K562 (cell line): ENCODE results near the gene ATP6V0C. TPM values are rescaled to one million over a fixed set of nuclear protein-coding genes. Genes with fewer than 3 reads are reported as not detected.

Experiments used
- ARHGAP35 ChIP-seq: fragments of 450-650 bp; IDR thresholded peaks from 2 replicates; pipeline ENCODE4 v1.6.1; 2018; ENCODE audit not compliant: partially characterized antibody
- BMI1 ChIP-seq: fragments of 150-350 bp; IDR thresholded peaks from 2 replicates; pipeline ENCODE4 v1.6.1; 2014; ENCODE audit warnings: low read length
- CTBP1 ChIP-seq: fragments of 450-650 bp; IDR thresholded peaks from 2 replicates; pipeline ENCODE4 v1.6.1; 2016; ENCODE audit warnings: borderline replicate concordance
- MEF2D ChIP-seq: conservative IDR thresholded peaks from 2 replicates; pipeline ENCODE4 v1.6.1; 2016; ENCODE audit warnings: low read depth, missing genetic modification characterization, missing compliant biosample characterization
- NCOA1 ChIP-seq: fragments of 450-650 bp; IDR thresholded peaks from 2 replicates; pipeline ENCODE4 v1.6.1; 2016; ENCODE audit warnings: low read depth
- NEUROD1 ChIP-seq: fragments of 150-350 bp; IDR thresholded peaks from 2 replicates; pipeline ENCODE4 v1.6.1; 2014; ENCODE audit warnings: borderline replicate concordance, low read length, low read depth; ENCODE audit not compliant: partially characterized antibody
- SOX6 ChIP-seq: fragments of 450-650 bp; IDR thresholded peaks from 2 replicates; pipeline ENCODE4 v1.6.1; 2014; ENCODE audit warnings: mild to moderate bottlenecking
- ZFX ChIP-seq: sonication (generic); formaldehyde crosslinking; IDR thresholded peaks from 2 replicates; pipeline ENCODE4 v1.8.0; 2022; ENCODE audit warnings: mild to moderate bottlenecking, missing genetic modification reagents, moderate library complexity
- ZNF778 ChIP-seq: fragments of 450-650 bp; formaldehyde crosslinking; IDR thresholded peaks from 2 replicates; pipeline ENCODE4 v1.4.0; 2020; ENCODE audit warnings: mild to moderate bottlenecking, moderate library complexity
- polyA plus RNA-seq, 8 experiments: library from polyadenylated mRNA; depleted of rRNA in 4 of 8; stranded (reverse) in 5 of 8; unstranded in 3 of 8; fragments of >200 nt; fragmentation: Nextera tagmentation in 2 of 8; fragmentation: Illumina TruSeq in 1 of 8; extraction: Ambion mirVana in 2 of 8; extraction: Trizol in 1 of 8; gene quantifications; 2 replicates each; pipeline versions ENCODE4 v1.2.1 to v1.2.3, GENCODE V29; 2011 to 2014; ENCODE audit warnings: inconsistent platforms in 1 of 8, missing spikeins in 1 of 8
- total RNA-seq, 7 experiments: library from RNA; depleted of rRNA in 6 of 7; stranded (reverse); fragments of >200 nt in 6 of 7; fragmentation: Illumina TruSeq in 2 of 7; extraction: Trizol in 2 of 7; gene quantifications; 2 replicates each; pipeline versions ENCODE4 v1.2.1 to v1.2.3, GENCODE V29; 2011 to 2021; ENCODE audit warnings: low replicate concordance in 1 of 7
- TF ChIP-seq, protein P1 (sequence below): fragments of 200-800 bp; sonication (Bioruptor generic); IDR thresholded peaks from 2 replicates; pipeline ENCODE4 v1.6.1; 2017; ENCODE audit warnings: missing genetic modification characterization, missing compliant biosample characterization
- TF ChIP-seq, protein P2 (sequence below), 2 experiments: fragments of 450-650 bp; formaldehyde crosslinking in 1 of 2; IDR thresholded peaks; 2 replicates each; pipeline versions ENCODE4 v1.4.0 to v1.6.1; 2014 to 2020; ENCODE audit warnings: mild to moderate bottlenecking in 2 of 2, borderline replicate concordance in 1 of 2, low read depth in 1 of 2
- TF ChIP-seq, protein P3 (sequence below), 3 experiments: fragments of 200-800 bp in 1 of 3; sonication (Bioruptor generic) in 1 of 3; sonication (generic) in 1 of 3; formaldehyde crosslinking in 1 of 3; IDR thresholded peaks; 2 replicates each; pipeline versions ENCODE4 v1.6.1 to v1.8.0; 2016 to 2022; ENCODE audit warnings: mild to moderate bottlenecking in 2 of 3, missing compliant biosample characterization in 2 of 3, missing genetic modification characterization in 2 of 3, missing genetic modification reagents in 1 of 3
- TF ChIP-seq, protein P4 (sequence below): IDR thresholded peaks from 2 replicates; pipeline ENCODE4 v1.6.1; 2011; ENCODE audit warnings: borderline replicate concordance, low read depth, mild to moderate bottlenecking, moderate library complexity, low read length; ENCODE audit not compliant: insufficient read depth, poor library complexity, severe bottlenecking

ATP6V0C gene
- total and polyA plus RNA-seq, 9 of the 15 experiments (the other 6 are each of a cell fraction or from before 2014, with no cell fraction given) = 2.9 to 228 (median 22.7) TPM

DNA sequence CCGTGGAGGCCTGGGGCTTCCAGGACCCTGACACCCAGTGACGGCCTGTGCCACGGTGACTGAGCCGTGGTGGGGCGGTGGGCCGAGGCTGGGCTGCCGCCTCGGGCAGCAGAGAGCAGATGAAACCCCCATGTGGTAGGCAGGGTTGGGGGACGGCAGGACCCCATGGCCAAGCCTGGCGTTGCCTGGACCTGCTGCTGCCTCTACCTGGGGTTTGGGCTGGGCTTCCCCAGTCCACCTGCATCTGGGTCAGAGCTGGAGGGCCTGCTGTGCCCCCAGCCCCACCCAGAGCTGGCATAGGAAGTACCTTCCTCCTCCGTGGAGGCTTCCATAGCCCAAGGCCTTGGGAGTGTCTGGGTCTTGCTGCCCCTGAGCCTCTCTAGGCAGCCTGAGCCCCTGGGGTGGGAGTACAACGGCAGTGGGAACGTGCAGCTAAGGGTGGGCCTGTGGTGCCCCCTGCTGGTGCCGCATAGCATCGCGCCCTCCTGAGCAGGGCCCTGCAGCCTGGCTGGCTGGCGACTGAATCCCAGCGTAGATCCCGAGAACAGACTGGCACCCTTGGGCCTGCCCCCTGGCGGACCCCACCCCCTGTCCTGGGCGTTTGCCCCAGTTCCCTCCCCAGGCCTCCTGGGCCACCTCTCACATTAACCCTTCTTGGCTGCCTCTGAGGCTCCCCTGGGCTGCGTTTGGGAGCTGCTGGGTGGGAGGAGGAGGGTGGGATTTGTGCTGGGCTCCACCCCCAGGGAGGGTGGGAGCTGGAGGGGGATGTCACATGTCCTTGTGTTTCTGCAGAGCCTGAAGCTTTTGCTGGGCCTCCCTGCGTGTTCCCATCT is 12.6 kb upstream of the ATP6V0C start (continued):
- TF ChIP-seq, protein P1, sequence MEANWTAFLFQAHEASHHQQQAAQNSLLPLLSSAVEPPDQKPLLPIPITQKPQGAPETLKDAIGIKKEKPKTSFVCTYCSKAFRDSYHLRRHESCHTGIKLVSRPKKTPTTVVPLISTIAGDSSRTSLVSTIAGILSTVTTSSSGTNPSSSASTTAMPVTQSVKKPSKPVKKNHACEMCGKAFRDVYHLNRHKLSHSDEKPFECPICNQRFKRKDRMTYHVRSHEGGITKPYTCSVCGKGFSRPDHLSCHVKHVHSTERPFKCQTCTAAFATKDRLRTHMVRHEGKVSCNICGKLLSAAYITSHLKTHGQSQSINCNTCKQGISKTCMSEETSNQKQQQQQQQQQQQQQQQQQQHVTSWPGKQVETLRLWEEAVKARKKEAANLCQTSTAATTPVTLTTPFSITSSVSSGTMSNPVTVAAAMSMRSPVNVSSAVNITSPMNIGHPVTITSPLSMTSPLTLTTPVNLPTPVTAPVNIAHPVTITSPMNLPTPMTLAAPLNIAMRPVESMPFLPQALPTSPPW (CRISPR knock-in tag) = peak; percentile 79
- TF ChIP-seq NCOA1 (0 out of 2 replicates have a peak, but pooled peaks have one; percentile 13), ZFX (CRISPR knock-in tag) (peak; percentile 64), BMI1 (no peak), ARHGAP35 (no peak), ZNF778 (CRISPR knock-in tag) (no peak), SOX6 (no peak), MEF2D (no peak), NEUROD1 (no peak), CTBP1 (peak; percentile 55; the same call in 1 of the 2 replicates)
- TF ChIP-seq, protein P2, sequence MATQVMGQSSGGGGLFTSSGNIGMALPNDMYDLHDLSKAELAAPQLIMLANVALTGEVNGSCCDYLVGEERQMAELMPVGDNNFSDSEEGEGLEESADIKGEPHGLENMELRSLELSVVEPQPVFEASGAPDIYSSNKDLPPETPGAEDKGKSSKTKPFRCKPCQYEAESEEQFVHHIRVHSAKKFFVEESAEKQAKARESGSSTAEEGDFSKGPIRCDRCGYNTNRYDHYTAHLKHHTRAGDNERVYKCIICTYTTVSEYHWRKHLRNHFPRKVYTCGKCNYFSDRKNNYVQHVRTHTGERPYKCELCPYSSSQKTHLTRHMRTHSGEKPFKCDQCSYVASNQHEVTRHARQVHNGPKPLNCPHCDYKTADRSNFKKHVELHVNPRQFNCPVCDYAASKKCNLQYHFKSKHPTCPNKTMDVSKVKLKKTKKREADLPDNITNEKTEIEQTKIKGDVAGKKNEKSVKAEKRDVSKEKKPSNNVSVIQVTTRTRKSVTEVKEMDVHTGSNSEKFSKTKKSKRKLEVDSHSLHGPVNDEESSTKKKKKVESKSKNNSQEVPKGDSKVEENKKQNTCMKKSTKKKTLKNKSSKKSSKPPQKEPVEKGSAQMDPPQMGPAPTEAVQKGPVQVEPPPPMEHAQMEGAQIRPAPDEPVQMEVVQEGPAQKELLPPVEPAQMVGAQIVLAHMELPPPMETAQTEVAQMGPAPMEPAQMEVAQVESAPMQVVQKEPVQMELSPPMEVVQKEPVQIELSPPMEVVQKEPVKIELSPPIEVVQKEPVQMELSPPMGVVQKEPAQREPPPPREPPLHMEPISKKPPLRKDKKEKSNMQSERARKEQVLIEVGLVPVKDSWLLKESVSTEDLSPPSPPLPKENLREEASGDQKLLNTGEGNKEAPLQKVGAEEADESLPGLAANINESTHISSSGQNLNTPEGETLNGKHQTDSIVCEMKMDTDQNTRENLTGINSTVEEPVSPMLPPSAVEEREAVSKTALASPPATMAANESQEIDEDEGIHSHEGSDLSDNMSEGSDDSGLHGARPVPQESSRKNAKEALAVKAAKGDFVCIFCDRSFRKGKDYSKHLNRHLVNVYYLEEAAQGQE (IDR thresholded peaks at IDR 0.05; ENCODE audit: borderline replicate concordance) = peak; percentile 86
- TF ChIP-seq, protein P2 (CRISPR knock-in tag; IDR thresholded peaks at IDR 0.05; ENCODE audit: low read depth) = no peak
- TF ChIP-seq, protein P3, sequence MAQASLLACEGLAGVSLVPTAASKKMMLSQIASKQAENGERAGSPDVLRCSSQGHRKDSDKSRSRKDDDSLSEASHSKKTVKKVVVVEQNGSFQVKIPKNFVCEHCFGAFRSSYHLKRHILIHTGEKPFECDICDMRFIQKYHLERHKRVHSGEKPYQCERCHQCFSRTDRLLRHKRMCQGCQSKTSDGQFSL (CRISPR knock-in tag; IDR thresholded peaks at IDR 0.05) = peak; percentile 72
- TF ChIP-seq, protein P3 (tag; IDR thresholded peaks at IDR 0.05) = no peak
- TF ChIP-seq, protein P4, sequence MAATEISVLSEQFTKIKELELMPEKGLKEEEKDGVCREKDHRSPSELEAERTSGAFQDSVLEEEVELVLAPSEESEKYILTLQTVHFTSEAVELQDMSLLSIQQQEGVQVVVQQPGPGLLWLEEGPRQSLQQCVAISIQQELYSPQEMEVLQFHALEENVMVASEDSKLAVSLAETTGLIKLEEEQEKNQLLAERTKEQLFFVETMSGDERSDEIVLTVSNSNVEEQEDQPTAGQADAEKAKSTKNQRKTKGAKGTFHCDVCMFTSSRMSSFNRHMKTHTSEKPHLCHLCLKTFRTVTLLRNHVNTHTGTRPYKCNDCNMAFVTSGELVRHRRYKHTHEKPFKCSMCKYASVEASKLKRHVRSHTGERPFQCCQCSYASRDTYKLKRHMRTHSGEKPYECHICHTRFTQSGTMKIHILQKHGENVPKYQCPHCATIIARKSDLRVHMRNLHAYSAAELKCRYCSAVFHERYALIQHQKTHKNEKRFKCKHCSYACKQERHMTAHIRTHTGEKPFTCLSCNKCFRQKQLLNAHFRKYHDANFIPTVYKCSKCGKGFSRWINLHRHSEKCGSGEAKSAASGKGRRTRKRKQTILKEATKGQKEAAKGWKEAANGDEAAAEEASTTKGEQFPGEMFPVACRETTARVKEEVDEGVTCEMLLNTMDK = peak; percentile 81
